Effector memory CD8-positive, alpha-beta T cell (primary cell): Measurements from ENCODE around the gene GDI1.

Experiments used
- ATAC-seq: fragments of 150-1000 bp; cut with Tn5 transposase; replicated peaks from 2 replicates; pipeline ENCODE4 v1.10.0; 2021; ENCODE audit warnings: mild to moderate bottlenecking, moderate library complexity
- DNase-seq, 3 experiments: peaks; one replicate each; pipeline ENCODE4 v3.0.0; 2021
- H3K27ac Mint-ChIP-seq, 2 donors: one replicate each; pipeline ENCODE4 v1.8.0; 2022; ENCODE audit warnings: mild to moderate bottlenecking in 2 of 2, mixed read lengths in 2 of 2, moderate library complexity in 2 of 2
- H3K27me3 Mint-ChIP-seq, 2 donors: one replicate each; pipeline ENCODE4 v1.8.0; 2022; ENCODE audit warnings: mixed read lengths in 2 of 2
- H3K36me3 Mint-ChIP-seq: one replicate; pipeline ENCODE4 v1.8.0; 2022; ENCODE audit warnings: mild to moderate bottlenecking, moderate library complexity, mixed read lengths; ENCODE audit not compliant: insufficient read depth
- H3K4me1 Mint-ChIP-seq, 2 donors: one replicate each; pipeline ENCODE4 v1.8.0; 2022; ENCODE audit warnings: low read depth in 2 of 2, mixed read lengths in 2 of 2
- H3K4me3 Mint-ChIP-seq, 2 donors: one replicate each; pipeline ENCODE4 v1.8.0; 2022; ENCODE audit warnings: mild to moderate bottlenecking in 2 of 2, mixed read lengths in 2 of 2, moderate library complexity in 2 of 2
- H3K9me3 Mint-ChIP-seq, 2 donors: one replicate each; pipeline ENCODE4 v1.8.0; 2022; ENCODE audit warnings: mixed read lengths in 2 of 2

Gene GDI1

GRCh38 chrX:154449618-154450017 lies 12.7 kb downstream of the GDI1 start:
- H3K27me3 Mint-ChIP-seq, result no peaks in the 10 kb centered on the region
- DNase-seq (no peak), ATAC-seq (no peak)
- peaks cover 0 to 8% of the 10 kb centered on the region in 2 donors for H3K4me1 Mint-ChIP-seq
- H3K27ac Mint-ChIP-seq, result no peak overlapping the region
- no peaks in the 10 kb centered on the region for H3K9me3 Mint-ChIP-seq
- no peak overlapping the region for H3K4me3 Mint-ChIP-seq
- H3K36me3 Mint-ChIP-seq, result peaks cover 8% of the 10 kb centered on the region

- H3K4me1 Mint-ChIP-seq, result peaks cover 0 to 8% of the 10 kb centered on the region in 2 donors
- DNase-seq, result no peak
- no peak overlapping the region for H3K27ac Mint-ChIP-seq
- H3K9me3 Mint-ChIP-seq, result no peaks in the 10 kb centered on the region
- peaks cover 8% of the 10 kb centered on the region for H3K36me3 Mint-ChIP-seq
- no peak overlapping the region for H3K4me3 Mint-ChIP-seq
- no peaks in the 10 kb centered on the region for H3K27me3 Mint-ChIP-seq
- ATAC-seq, result no peak
These were observed 13.4 kb downstream of the GDI1 start for GRCh38 chrX:154450312-154450711.

- Mint-ChIP-seq H3K36me3 (peaks cover 16% of the 10 kb centered on the region), H3K27me3 (no peaks in the 10 kb centered on the region), H3K27ac (no peak overlapping the region), H3K4me1 (peaks cover 3 to 4% of the 10 kb centered on the region in 2 donors), H3K9me3 (no peaks in the 10 kb centered on the region), H3K4me3 (no peak overlapping the region)
- DNase-seq (no peak), ATAC-seq (no peak)
These were observed 15.9 kb downstream of the GDI1 start for GRCh38 chrX:154452823-154453222.

- Mint-ChIP-seq H3K36me3 (peaks cover 26% of the 10 kb centered on the region), H3K27ac (peak overlapping the region; percentile 92 to 99), H3K9me3 (no peaks in the 10 kb centered on the region), H3K27me3 (no peaks in the 10 kb centered on the region), H3K4me1 (peaks cover 10 to 13% of the 10 kb centered on the region in 2 donors), H3K4me3 (peak overlapping the region; percentile 95 to 100)
- DNase-seq (peak in 2 of 3 experiments; percentile 45 to 54), ATAC-seq (peak; percentile 73)
These were observed 20.6 kb downstream of the GDI1 start for GRCh38 chrX:154457491-154458115.

- peak within 1 kb of the TSS; percentile 92 to 99 for H3K27ac Mint-ChIP-seq
- peaks cover 30% of the 10 kb centered on the region for H3K36me3 Mint-ChIP-seq
- DNase-seq (peak; percentile 63 to 72 (median 68)), ATAC-seq (peak; percentile 81)
- peaks cover 10 to 16% of the 10 kb centered on the region in 2 donors for H3K4me1 Mint-ChIP-seq
- no peaks in the 10 kb centered on the region for H3K27me3 Mint-ChIP-seq
- H3K9me3 Mint-ChIP-seq, result no peaks in the 10 kb centered on the region
- H3K4me3 Mint-ChIP-seq, result peak within 1 kb of the TSS; percentile 95 to 100
These were observed 21.4 kb downstream of the GDI1 start, which contains the start of gene PLXNA3 for GRCh38 chrX:154458116-154458953. TSS of gene PLXNA3 (plus strand) at chrX:154458281. CDS start at chrX:154460184, 1,903 bp downstream.

GRCh38 chrX:154458954-154459778 lies 22.2 kb downstream of the GDI1 start:
- Mint-ChIP-seq H3K4me1 (peaks cover 10 to 16% of the 10 kb centered on the region in 2 donors), H3K4me3 (peak overlapping the region; percentile 80), H3K36me3 (peaks cover 30% of the 10 kb centered on the region), H3K9me3 (no peaks in the 10 kb centered on the region), H3K27me3 (no peaks in the 10 kb centered on the region), H3K27ac (peak overlapping the region in 1 of 2 donors; percentile 77)
- peak; percentile 37 for ATAC-seq
- DNase-seq, result no peak

GRCh38 chrX:154459832-154460231 lies 22.9 kb downstream of the GDI1 start:
- Mint-ChIP-seq H3K9me3 (no peaks in the 10 kb centered on the region), H3K27ac (peak overlapping the region in 1 of 2 donors; percentile 84), H3K4me1 (peaks cover 10 to 16% of the 10 kb centered on the region in 2 donors), H3K27me3 (no peaks in the 10 kb centered on the region), H3K36me3 (peaks cover 37% of the 10 kb centered on the region), H3K4me3 (peak overlapping the region; percentile 80)
- ATAC-seq (no peak), DNase-seq (no peak)

GRCh38 chrX:154460326-154460725 lies 23.4 kb downstream of the GDI1 start:
- Mint-ChIP-seq H3K9me3 (no peaks in the 10 kb centered on the region), H3K27me3 (no peaks in the 10 kb centered on the region), H3K27ac (peak overlapping the region in 1 of 2 donors; percentile 84), H3K36me3 (peaks cover 42% of the 10 kb centered on the region), H3K4me3 (peak overlapping the region; percentile 80), H3K4me1 (peaks cover 10 to 16% of the 10 kb centered on the region in 2 donors)
- ATAC-seq, result no peak
- no peak for DNase-seq

GRCh38 chrX:154462396-154462795 lies 25.4 kb downstream of the GDI1 start:
- Mint-ChIP-seq H3K4me3 (no peak overlapping the region), H3K27ac (peak overlapping the region in 1 of 2 donors; percentile 54), H3K9me3 (no peaks in the 10 kb centered on the region), H3K27me3 (no peaks in the 10 kb centered on the region), H3K36me3 (peaks cover 52% of the 10 kb centered on the region), H3K4me1 (peaks cover 7 to 14% of the 10 kb centered on the region in 2 donors)
- ATAC-seq (no peak), DNase-seq (no peak)

GRCh38 chrX:154463611-154464220 lies 26.8 kb downstream of the GDI1 start:
- H3K9me3 Mint-ChIP-seq, result no peaks in the 10 kb centered on the region
- peaks cover 6 to 13% of the 10 kb centered on the region in 2 donors for H3K4me1 Mint-ChIP-seq
- DNase-seq (no peak), ATAC-seq (no peak)
- H3K27me3 Mint-ChIP-seq, result no peaks in the 10 kb centered on the region
- H3K36me3 Mint-ChIP-seq, result peaks cover 50% of the 10 kb centered on the region
- H3K4me3 Mint-ChIP-seq, result no peak overlapping the region
- no peak overlapping the region for H3K27ac Mint-ChIP-seq

GRCh38 chrX:154464806-154465365 lies 27.9 kb downstream of the GDI1 start:
- no peaks in the 10 kb centered on the region for H3K27me3 Mint-ChIP-seq

GRCh38 chrX:154465601-154466000 lies 28.6 kb downstream of the GDI1 start:
- no peak overlapping the region for H3K27ac Mint-ChIP-seq
- DNase-seq, result no peak
- no peak overlapping the region for H3K4me3 Mint-ChIP-seq
- H3K27me3 Mint-ChIP-seq, result no peaks in the 10 kb centered on the region
- peaks cover 41% of the 10 kb centered on the region for H3K36me3 Mint-ChIP-seq
- no peak for ATAC-seq
- no peaks in the 10 kb centered on the region for H3K9me3 Mint-ChIP-seq
- peaks cover 0 to 5% of the 10 kb centered on the region in 2 donors for H3K4me1 Mint-ChIP-seq

More at GRCh38 chrX:154464806-154465365, 27.9 kb downstream of the GDI1 start:
- no peak overlapping the region for H3K27ac Mint-ChIP-seq
- H3K4me1 Mint-ChIP-seq, result peaks cover 3 to 10% of the 10 kb centered on the region in 2 donors
- peaks cover 43% of the 10 kb centered on the region for H3K36me3 Mint-ChIP-seq
- ATAC-seq, result no peak
- no peak for DNase-seq
- H3K9me3 Mint-ChIP-seq, result no peaks in the 10 kb centered on the region
- no peak overlapping the region for H3K4me3 Mint-ChIP-seq
